Peyer's patch (tissue), 4 donors: ENCODE data around the gene DCAF6.

Experiments
- CTCF ChIP-seq, 6 experiments: fragments of 450-650 bp in 4 of 6; fragments of 200-600 bp in 2 of 6; sonication (generic) in 1 of 6; IDR thresholded peaks; one replicate each; pipeline ENCODE4 v1.5.1; 2017 to 2019; ENCODE audit warnings: antibody characterized with exemption in 6 of 6, mild to moderate bottlenecking in 3 of 6, moderate library complexity in 1 of 6
- POLR2A ChIP-seq, 2 donors: fragments of 450-650 bp; IDR thresholded peaks; one replicate each; pipeline ENCODE4 v1.5.1; 2017; ENCODE audit warnings: antibody characterized with exemption in 2 of 2, mild to moderate bottlenecking in 2 of 2, moderate library complexity in 2 of 2

- TF ChIP-seq CTCF (IDR thresholded peaks at IDR 0.05) = no peak
- no peak for TF ChIP-seq POLR2A (IDR thresholded peaks at IDR 0.05)
These were observed 42.7 kb upstream of the DCAF6 start for GRCh38 chr1:167893798-167894197.
